GM19328 (cell line): ENCODE data around the gene PPFIBP1.
"Not testable (repeated sequence)": the region's sequence is repeated elsewhere in the genome, so short reads cannot be mapped to it uniquely, and the experiment has no call there.

Experiments
- ATAC-seq: cut with Tn5 transposase; IDR thresholded peaks from one replicate; pipeline ENCODE4 v1.9.1; 2021; ENCODE audit warnings: mild to moderate bottlenecking, moderate library complexity; ENCODE audit not compliant: unreplicated experiment

The PPFIBP1 gene

GRCh38 chr12:27564612-27565213, 40.7 kb downstream of the PPFIBP1 start:
- ATAC-seq: no peak

- no peak for ATAC-seq
Observed at GRCh38 chr12:27566159-27566558, 42.2 kb downstream of the PPFIBP1 start.

GRCh38 chr12:27566626-27567025, 42.6 kb downstream of the PPFIBP1 start:
- ATAC-seq: no peak

DNA sequence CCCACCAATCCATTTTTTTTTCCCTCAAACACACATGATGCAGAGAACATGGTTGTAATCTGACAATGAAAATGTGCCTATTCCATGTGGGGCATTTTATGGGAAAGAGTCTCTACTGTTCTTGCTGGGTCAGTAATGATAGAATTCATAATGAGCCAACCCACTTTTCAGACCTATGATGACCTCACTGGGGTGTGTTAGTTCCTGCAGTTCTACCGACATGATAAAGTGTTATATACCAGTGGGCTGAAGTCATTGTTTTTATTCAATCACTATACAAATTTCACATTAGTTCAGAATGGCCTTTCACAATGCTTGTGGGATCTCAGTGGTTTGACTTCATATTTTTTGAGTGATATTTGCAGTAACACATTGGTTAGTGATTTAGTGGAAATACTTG, 47.5 kb downstream of the PPFIBP1 start:
- no peak for ATAC-seq

GRCh38 chr12:27572486-27573255, 48.7 kb downstream of the PPFIBP1 start:
- no peak for ATAC-seq

DNA sequence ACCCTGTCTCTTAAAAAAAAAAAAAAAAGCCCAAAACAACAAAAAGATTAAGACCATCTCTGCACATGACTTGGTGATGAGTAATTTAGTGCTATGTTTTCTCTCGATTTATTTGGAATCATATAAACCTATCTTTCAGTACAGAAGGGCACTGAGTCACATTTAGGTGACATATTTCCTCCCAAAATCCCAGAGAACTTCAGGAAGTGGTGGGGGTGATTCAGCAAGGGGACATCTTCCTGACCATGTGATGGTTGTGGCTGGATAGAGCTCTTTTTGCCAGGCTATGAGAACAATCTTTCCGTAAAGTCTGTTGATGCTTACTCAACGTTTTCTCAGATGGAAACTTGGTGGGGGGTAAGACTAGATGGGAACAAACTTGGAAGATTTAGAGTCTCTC, 50.0 kb downstream of the PPFIBP1 start:
- no peak for ATAC-seq

- ATAC-seq: no peak
Observed at GRCh38 chr12:27575090-27575761, 51.2 kb downstream of the PPFIBP1 start.

GRCh38 chr12:27575762-27576118, 51.7 kb downstream of the PPFIBP1 start:
- no peak for ATAC-seq

DNA sequence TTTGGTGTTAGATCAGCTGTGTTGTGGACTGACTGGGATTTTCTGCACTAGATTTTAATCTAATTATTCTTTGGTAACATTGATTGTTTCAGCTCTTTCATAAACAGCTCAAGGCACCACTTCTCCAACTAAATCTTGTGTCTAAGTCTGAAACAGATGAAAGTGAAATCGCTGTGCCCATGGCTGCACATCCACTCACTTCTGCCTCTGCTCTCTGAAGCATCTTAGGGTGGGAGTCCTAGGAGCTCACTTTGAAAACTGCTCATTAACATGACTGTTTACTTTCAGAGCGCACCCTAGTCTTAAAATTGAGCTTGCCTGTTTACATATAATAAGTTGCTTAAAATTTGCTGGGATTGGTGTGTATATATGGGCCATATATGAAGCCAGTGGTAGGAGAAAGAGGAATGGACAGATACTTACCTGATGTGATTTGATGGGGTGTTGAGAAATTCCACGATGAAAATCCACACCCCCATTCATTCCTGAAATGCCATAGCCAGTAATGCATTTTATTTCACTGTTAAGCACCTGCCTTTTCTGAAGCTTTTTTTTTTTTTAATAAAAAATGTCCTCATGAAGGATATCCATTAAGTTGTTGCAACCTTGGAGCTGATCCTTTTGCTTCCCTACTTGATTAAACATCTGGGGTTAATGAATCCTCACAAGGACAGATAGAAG, 52.8 kb downstream of the PPFIBP1 start:
- ATAC-seq: no peak

DNA sequence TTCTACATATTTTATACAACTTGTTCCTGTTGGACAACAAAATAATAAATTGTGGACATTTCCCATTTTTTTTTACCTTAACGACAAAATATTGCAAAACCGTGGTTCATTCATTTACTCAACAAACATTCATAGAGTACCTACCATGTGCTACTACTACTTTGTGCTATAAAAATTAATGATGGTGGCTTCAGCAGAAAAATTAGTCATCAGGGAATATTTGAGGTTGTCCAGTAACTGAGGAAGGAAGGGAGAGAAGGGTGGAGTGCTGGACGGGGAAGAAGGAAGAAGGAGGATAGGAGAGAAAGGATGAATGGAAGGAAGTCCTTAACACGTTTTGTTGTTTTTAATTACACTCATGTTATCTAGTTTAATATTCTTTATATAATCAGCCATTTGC, 53.7 kb downstream of the PPFIBP1 start:
- ATAC-seq: no peak

DNA sequence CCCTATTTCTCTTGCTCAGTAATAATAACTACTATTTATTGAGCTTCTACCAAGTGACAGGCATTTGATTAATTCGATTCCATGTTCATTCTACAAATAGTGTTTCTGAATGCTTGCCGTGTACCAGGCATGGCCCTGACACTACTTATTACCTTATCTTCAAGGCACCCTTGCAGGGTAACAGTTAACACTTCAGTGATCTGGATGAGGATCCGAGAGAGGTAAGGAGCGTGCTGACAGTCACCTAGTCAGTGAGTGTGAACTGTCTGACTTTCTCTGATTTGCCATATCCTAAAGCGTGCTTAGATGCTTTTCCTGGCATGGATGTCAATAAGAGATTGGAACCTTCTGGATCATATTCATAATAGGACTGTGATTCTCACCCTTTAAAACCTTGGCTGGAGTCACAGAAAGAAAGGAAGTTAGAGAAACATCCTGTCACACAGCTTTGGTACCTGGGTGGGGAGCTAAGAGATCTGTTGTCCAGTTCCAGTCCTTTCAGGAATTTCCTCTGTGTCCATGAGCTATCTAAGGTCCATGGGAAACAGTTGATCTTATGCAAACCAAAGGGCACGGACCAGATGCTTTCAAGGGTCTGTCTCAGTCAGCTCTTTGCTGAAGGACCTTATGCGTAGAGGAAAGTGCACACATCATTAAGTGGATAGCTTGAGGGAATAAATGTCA, 54.8 kb downstream of the PPFIBP1 start:
- no peak for ATAC-seq

GRCh38 chr12:27580561-27581330, 56.7 kb downstream of the PPFIBP1 start:
- no peak for ATAC-seq

GRCh38 chr12:27581331-27581671, 57.3 kb downstream of the PPFIBP1 start:
- ATAC-seq: not testable (repeated sequence)

- ATAC-seq: not testable (repeated sequence)
Observed at GRCh38 chr12:27581833-27582232, 57.8 kb downstream of the PPFIBP1 start.

- ATAC-seq: not testable (repeated sequence)
Observed at GRCh38 chr12:27582445-27582844, 58.4 kb downstream of the PPFIBP1 start.

DNA sequence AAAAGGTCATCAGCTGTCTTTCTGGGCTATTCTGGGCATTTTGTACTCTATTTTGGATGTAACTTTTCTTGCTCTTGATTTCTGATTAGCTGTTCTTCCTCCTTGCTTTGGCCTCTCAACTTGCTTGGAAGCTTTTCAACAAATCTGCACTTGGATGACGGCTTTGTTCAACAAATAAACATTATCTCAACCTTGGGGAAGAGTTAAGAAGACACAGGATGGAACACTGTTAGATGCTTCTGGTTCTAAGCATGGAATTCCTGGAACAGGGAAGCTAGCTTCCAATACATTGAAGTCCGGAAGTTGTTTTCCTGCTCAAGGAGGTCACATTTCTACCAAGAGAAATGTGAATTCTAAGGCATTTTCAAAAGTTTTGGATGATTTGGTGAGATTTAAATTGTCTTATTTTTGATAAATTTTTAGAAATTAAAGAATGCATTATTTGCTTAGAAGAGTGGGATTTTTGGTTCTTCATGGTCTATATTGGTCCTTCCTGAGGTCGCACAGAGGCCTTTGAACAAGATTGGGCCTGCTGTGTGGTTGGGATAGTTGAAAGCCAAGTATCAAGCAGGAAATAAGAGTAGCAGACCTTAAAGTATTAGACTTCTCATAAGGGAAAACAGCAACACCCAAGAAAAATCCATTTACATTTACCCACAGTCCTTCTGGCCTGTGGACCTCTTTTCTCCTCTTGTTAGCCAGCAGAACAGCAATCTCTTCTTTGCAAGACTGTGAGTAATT, 59.2 kb downstream of the PPFIBP1 start:
- no peak for ATAC-seq

- no peak for ATAC-seq
Observed at GRCh38 chr12:27583981-27584380, 60.0 kb downstream of the PPFIBP1 start.

DNA sequence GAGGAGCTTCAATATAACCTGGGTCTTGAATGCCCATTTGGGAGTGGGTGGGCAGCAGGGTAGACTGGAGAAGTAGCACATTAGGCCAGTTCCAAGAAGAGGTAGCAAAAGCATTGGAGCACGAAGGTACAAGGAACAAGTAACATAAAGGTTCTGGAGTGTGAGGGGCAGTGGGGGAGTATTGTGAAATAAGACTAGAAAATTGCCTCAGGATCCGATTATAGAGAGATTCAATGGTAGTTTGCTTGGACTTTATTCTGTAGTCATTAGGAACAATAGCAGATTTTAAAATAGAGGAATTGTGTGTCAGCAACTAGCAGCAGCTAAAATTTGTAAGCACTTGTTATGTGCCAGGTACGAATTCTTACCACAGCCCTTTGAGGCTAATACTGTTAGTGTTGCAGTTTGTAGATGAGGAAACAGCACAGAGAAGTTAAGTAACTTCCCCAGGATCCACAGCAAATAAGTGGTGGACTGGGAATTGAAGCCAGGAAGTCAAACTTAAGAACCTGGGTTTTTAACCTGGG, 61.8 kb downstream of the PPFIBP1 start:
- ATAC-seq: no peak

DNA sequence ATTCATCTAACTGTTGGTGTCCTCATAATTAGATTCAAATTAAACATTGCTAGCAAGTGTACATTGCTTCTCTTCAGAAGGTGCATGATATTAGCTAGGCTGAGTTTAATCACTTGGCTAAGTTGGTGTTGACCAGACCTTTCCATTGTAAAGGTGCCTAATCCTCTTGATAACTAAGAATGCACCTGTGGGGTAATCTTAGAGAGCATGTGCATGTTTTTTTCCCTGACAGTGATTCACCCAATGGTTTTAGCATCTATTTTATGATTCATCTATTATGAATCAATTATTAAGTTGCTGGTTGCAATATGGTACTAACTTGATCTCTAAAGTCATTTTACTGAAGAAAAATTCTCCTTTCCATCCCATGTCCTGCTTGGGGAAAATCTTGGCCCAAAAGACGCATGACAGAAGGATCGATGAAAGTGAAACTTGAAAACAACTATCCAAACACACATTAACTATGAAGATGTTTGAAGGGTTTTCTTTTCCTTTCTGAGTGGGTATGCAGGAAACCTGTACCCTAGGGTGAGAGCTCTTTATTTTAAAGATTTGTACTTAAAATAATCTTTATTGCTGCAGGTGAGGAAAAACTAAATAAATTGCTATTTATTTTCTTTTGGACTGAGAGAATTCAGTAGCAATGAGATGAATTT, 64.2 kb downstream of the PPFIBP1 start:
- ATAC-seq: not testable (repeated sequence)
